Neural progenitor cell (in vitro differentiated cells): ENCODE measurements around the gene OR9A2. TPM values are rescaled to one million over a fixed set of nuclear protein-coding genes. Genes with fewer than 3 reads are reported as not detected.
"Not testable (repeated sequence)": the region's sequence is repeated elsewhere in the genome, so short reads cannot be mapped to it uniquely, and the experiment has no call there.

Experiments
- DNase-seq: peaks from one replicate; pipeline ENCODE4 v3.0.0-alpha.2; 2016; ENCODE audit warnings: low spot score
- H2AFZ ChIP-seq: fragments of 200-600 bp; sonication (generic); replicated peaks from 2 replicates; pipeline ENCODE4 v1.6.1; 2016; ENCODE audit warnings: antibody characterized with exemption
- H3F3A ChIP-seq: fragments of 200-600 bp; sonication (generic); 2 replicates; pipeline ENCODE4 v1.6.1; 2016; ENCODE audit warnings: antibody characterized with exemption, low read depth
- H3K27ac ChIP-seq: fragments of 200-600 bp; sonication (generic); 2 replicates; pipeline ENCODE4 v1.5.1; 2016; ENCODE audit warnings: mild to moderate bottlenecking
- H3K27me3 ChIP-seq: fragments of 200-600 bp; sonication (generic); 2 replicates; pipeline ENCODE4 v1.6.1; 2016; ENCODE audit warnings: mild to moderate bottlenecking, moderate library complexity
- H3K36me3 ChIP-seq: fragments of 200-600 bp; sonication (generic); 2 replicates; pipeline ENCODE4 v1.5.1; 2016
- H3K4me1 ChIP-seq: fragments of 200-600 bp; sonication (generic); 2 replicates; pipeline ENCODE4 v1.6.1; 2016; ENCODE audit warnings: mixed run types
- H3K4me2 ChIP-seq: fragments of 200-600 bp; sonication (generic); 2 replicates; pipeline ENCODE4 v1.6.1; 2016
- H3K4me3 ChIP-seq: fragments of 200-600 bp; sonication (generic); 2 replicates; pipeline ENCODE4 v1.5.1; 2016
- H3K79me2 ChIP-seq: fragments of 200-600 bp; sonication (generic); 2 replicates; pipeline ENCODE4 v1.6.1; 2016; ENCODE audit warnings: low read depth
- H3K9ac ChIP-seq: fragments of 200-600 bp; sonication (generic); 2 replicates; pipeline ENCODE4 v1.6.1; 2016
- H3K9me3 ChIP-seq: fragments of 200-600 bp; sonication (generic); 2 replicates; pipeline ENCODE4 v1.5.1; 2016; ENCODE audit warnings: low read depth
- H4K20me1 ChIP-seq: fragments of 200-600 bp; sonication (generic); 2 replicates; pipeline ENCODE4 v1.6.1; 2016; ENCODE audit warnings: low read depth
- H3K27ac Mint-ChIP-seq: 3 replicates; pipeline ENCODE4 v1.8.0; 2021; ENCODE audit warnings: mixed read lengths
- H3K27me3 Mint-ChIP-seq: 2 replicates; pipeline ENCODE4 v1.8.0; 2022; ENCODE audit warnings: low read depth, mild to moderate bottlenecking, inconsistent platforms, moderate library complexity, mixed read lengths; ENCODE audit not compliant: insufficient read depth
- H3K36me3 Mint-ChIP-seq: 3 replicates; pipeline ENCODE4 v1.8.0; 2021; ENCODE audit warnings: mixed read lengths
- H3K4me1 Mint-ChIP-seq: 3 replicates; pipeline ENCODE4 v1.8.0; 2021; ENCODE audit warnings: mixed read lengths
- H3K4me3 Mint-ChIP-seq: 3 replicates; pipeline ENCODE4 v1.8.0; 2021; ENCODE audit warnings: mild to moderate bottlenecking, moderate library complexity, mixed read lengths
- H3K9me3 Mint-ChIP-seq: 3 replicates; pipeline ENCODE4 v1.8.0; 2020; ENCODE audit warnings: mixed read lengths
- EZH2 ChIP-seq: fragments of 200-600 bp; sonication (generic); IDR thresholded peaks from 2 replicates; pipeline ENCODE4 v1.6.1; 2017; ENCODE audit warnings: antibody characterized with exemption, mild to moderate bottlenecking, moderate library complexity
- EZH2phosphoT487 ChIP-seq: fragments of 200-600 bp; sonication (generic); IDR thresholded peaks from 2 replicates; pipeline ENCODE4 v1.6.1; 2017; ENCODE audit warnings: antibody characterized with exemption
- total RNA-seq: library from RNA; depleted of rRNA; stranded (reverse); fragments of >200 nt; gene quantifications from 2 replicates; pipeline ENCODE4 v1.2.3, GENCODE V29; 2015; ENCODE audit warnings: low replicate concordance
- TF ChIP-seq, protein P1 (sequence below): fragments of 200-600 bp; sonication (generic); IDR thresholded peaks from 2 replicates; pipeline ENCODE4 v1.5.1; 2017; ENCODE audit warnings: antibody characterized with exemption, mild to moderate bottlenecking

OR9A2 gene
- total RNA-seq, 1 donor from 2014 or later: not detected

- no peaks in the 10 kb centered on the region for H3K4me1 Mint-ChIP-seq
- H3K27me3 Mint-ChIP-seq: no peaks in the 10 kb centered on the region
- H3K27ac Mint-ChIP-seq: no peak overlapping the region
- H3K9me3 Mint-ChIP-seq: peaks cover 4% of the 10 kb centered on the region
- no peak overlapping the region for H3K4me3 ChIP-seq
- no peak overlapping the region for H3K9ac ChIP-seq
- no peaks in the 10 kb centered on the region for H3K4me1 ChIP-seq
- H3K4me3 Mint-ChIP-seq: no peak overlapping the region
- H4K20me1 ChIP-seq: no peaks in the 10 kb centered on the region
- H3K27me3 ChIP-seq: no peaks in the 10 kb centered on the region
- H3K79me2 ChIP-seq: no peaks in the 10 kb centered on the region
- H3K36me3 ChIP-seq: no peaks in the 10 kb centered on the region
- H3F3A ChIP-seq: no peaks in the 10 kb centered on the region
- no peaks in the 10 kb centered on the region for H3K36me3 Mint-ChIP-seq
- H3K9me3 ChIP-seq: no peaks in the 10 kb centered on the region
- TF ChIP-seq, protein P1, sequence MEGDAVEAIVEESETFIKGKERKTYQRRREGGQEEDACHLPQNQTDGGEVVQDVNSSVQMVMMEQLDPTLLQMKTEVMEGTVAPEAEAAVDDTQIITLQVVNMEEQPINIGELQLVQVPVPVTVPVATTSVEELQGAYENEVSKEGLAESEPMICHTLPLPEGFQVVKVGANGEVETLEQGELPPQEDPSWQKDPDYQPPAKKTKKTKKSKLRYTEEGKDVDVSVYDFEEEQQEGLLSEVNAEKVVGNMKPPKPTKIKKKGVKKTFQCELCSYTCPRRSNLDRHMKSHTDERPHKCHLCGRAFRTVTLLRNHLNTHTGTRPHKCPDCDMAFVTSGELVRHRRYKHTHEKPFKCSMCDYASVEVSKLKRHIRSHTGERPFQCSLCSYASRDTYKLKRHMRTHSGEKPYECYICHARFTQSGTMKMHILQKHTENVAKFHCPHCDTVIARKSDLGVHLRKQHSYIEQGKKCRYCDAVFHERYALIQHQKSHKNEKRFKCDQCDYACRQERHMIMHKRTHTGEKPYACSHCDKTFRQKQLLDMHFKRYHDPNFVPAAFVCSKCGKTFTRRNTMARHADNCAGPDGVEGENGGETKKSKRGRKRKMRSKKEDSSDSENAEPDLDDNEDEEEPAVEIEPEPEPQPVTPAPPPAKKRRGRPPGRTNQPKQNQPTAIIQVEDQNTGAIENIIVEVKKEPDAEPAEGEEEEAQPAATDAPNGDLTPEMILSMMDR: no peak
- TF ChIP-seq EZH2phosphoT487 (no peak), EZH2 (no peak)
- no peak overlapping the region for H3K27ac ChIP-seq
- H3K4me2 ChIP-seq: no peak overlapping the region
- no peak overlapping the region for H2AFZ ChIP-seq
- DNase-seq: no peak
These were observed 42.6 kb downstream of the OR9A2 start for GRCh38 chr7:142984297-142984696.

GRCh38 chr7:142983825-142984224 lies 43.1 kb downstream of the OR9A2 start:
- no peak overlapping the region for H3K4me3 ChIP-seq

DNA sequence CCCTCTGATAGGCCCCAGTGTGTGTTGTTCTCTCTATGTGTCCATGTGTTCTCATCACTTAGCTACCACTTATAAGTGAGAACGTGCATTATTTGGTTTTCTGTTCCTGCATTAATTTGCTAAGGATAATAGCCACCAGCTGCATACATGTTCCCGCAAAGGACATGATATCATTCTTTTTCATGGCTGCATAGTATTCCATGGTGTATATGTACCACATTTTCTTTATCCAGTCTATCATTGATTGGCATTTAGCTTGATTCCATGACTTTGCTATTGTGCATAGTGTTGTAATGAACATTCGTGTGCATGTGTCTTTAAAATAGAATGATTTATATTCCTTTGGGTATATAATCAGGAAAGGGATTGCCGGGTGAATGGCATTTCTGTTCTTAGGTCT lies 48.5 kb downstream of the OR9A2 start:
- not testable (repeated sequence) for H3K4me1 Mint-ChIP-seq, H3F3A ChIP-seq, H3K9me3 Mint-ChIP-seq, H3K4me3 ChIP-seq, H2AFZ ChIP-seq, H3K27ac ChIP-seq, H4K20me1 ChIP-seq, H3K27me3 Mint-ChIP-seq, H3K9me3 ChIP-seq, DNase-seq, H3K36me3 ChIP-seq, H3K27ac Mint-ChIP-seq, H3K4me1 ChIP-seq, H3K4me2 ChIP-seq, H3K27me3 ChIP-seq, H3K79me2 ChIP-seq, H3K36me3 Mint-ChIP-seq, H3K9ac ChIP-seq
- H3K4me3 Mint-ChIP-seq: peak overlapping the region; percentile 8

More at GRCh38 chr7:142983825-142984224, 43.1 kb downstream of the OR9A2 start:
- Histone ChIP-seq H3K9me3 (no peaks in the 10 kb centered on the region), H3K4me1 (no peaks in the 10 kb centered on the region), H3K27me3 (no peaks in the 10 kb centered on the region), H4K20me1 (no peaks in the 10 kb centered on the region), H3K36me3 (no peaks in the 10 kb centered on the region), H2AFZ (no peak overlapping the region), H3K4me2 (no peak overlapping the region), H3K27ac (no peak overlapping the region), H3F3A (no peaks in the 10 kb centered on the region), H3K9ac (no peak overlapping the region), H3K79me2 (no peaks in the 10 kb centered on the region)
- Mint-ChIP-seq H3K36me3 (no peaks in the 10 kb centered on the region), H3K27ac (no peak overlapping the region), H3K9me3 (peaks cover 7% of the 10 kb centered on the region), H3K4me3 (no peak overlapping the region), H3K27me3 (no peaks in the 10 kb centered on the region), H3K4me1 (no peaks in the 10 kb centered on the region)
- DNase-seq: no peak
- no peak for TF ChIP-seq EZH2phosphoT487
- TF ChIP-seq, protein P1: no peak
- TF ChIP-seq EZH2: no peak

Other genes starting within 250 kb of the OR9A2 start
- 4.8 and 14.2 TPM in 2 replicates for gene EPHB6, start 172.1 kb downstream of the OR9A2 start, total RNA-seq
- gene TRPV6, start 141.4 kb downstream of the OR9A2 start, total RNA-seq: not detected in 2 replicates
- not detected in 2 replicates for gene TRPV5, start 93.4 kb downstream of the OR9A2 start, total RNA-seq
- gene LLCFC1, start 87.6 kb downstream of the OR9A2 start, total RNA-seq: not detected in 2 replicates
- 2.0 TPM in 1 of 2 replicates, not detected in the other for gene KEL, start 64.8 kb downstream of the OR9A2 start, total RNA-seq
- not detected in 2 replicates for gene OR6V1, start 25.2 kb upstream of the OR9A2 start, total RNA-seq
- gene PIP, start 104.9 kb upstream of the OR9A2 start, total RNA-seq: not detected in 2 replicates
- not detected in 2 replicates for gene TAS2R39, start 156.3 kb upstream of the OR9A2 start, total RNA-seq
- not detected in 2 replicates for gene TAS2R40, start 194.9 kb upstream of the OR9A2 start, total RNA-seq
- gene GSTK1, start 236.3 kb upstream of the OR9A2 start, total RNA-seq: 45.3 and 61.6 TPM in 2 replicates